ENCODE measurements around the gene PINK1. TPM values are rescaled to one million over a fixed set of nuclear protein-coding genes. Genes with fewer than 3 reads are reported as not detected.
"Not testable (repeated sequence)": the region's sequence is repeated elsewhere in the genome, so short reads cannot be mapped to it uniquely, and the experiment has no call there.

Gene PINK1
- total RNA-seq, 1 donor from 2014 or later, result 127 TPM

GRCh38 chr1:20644416-20644815, 11.2 kb downstream of the PINK1 start:
- DNase-seq (ENCODE audit: low read depth), result no peak

- DNase-seq (ENCODE audit: low read depth), result no peak
Observed at GRCh38 chr1:20645414-20645813, 12.2 kb downstream of the PINK1 start.

DNA sequence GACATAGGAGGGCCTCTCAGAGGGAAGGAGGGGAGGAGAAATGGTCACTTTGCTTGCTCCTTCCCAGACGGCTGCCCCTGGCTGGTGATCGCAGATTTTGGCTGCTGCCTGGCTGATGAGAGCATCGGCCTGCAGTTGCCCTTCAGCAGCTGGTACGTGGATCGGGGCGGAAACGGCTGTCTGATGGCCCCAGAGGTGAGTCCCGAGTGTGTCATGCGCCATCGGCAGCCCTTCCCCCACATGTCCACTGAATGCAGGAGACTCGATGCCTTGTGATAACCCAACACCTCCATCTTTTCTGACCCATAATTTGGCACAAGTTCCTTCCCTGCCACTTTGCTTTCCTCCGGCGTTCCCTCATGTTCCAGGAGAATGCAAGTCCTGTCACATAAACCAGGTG, 15.2 kb downstream of the PINK1 start:
- no peak for DNase-seq (ENCODE audit: low read depth)

- DNase-seq (ENCODE audit: low read depth), result no peak
Observed at GRCh38 chr1:20648946-20649345, 15.7 kb downstream of the PINK1 start.

- DNase-seq (ENCODE audit: low read depth), result no peak
Observed at GRCh38 chr1:20652300-20652699, 19.0 kb downstream of the PINK1 start.

GRCh38 chr1:20654104-20654690, 20.9 kb downstream of the PINK1 start:
- no peak for DNase-seq (ENCODE audit: low read depth)

DNA sequence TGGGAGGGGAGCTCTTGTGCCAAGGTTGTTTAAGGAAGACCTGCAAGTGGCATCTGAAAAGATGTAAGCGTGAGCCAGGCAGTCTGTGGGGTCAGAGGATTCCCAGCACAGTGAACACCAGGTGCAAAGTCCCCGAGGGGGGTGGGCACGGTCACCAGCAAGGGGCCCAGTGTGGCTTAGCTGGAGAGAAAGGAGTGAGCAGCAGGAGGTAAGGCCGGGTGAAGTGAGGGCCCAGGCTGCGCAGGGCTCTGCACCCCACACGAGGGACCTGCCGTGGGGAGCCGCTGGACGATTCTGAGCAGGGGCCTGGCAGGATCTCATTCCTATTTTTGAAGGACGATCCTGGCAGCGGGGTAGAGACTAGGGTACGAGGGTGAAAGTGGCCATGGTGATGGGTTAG, 23.8 kb downstream of the PINK1 start:
- no peak for DNase-seq (ENCODE audit: low read depth)

DNA sequence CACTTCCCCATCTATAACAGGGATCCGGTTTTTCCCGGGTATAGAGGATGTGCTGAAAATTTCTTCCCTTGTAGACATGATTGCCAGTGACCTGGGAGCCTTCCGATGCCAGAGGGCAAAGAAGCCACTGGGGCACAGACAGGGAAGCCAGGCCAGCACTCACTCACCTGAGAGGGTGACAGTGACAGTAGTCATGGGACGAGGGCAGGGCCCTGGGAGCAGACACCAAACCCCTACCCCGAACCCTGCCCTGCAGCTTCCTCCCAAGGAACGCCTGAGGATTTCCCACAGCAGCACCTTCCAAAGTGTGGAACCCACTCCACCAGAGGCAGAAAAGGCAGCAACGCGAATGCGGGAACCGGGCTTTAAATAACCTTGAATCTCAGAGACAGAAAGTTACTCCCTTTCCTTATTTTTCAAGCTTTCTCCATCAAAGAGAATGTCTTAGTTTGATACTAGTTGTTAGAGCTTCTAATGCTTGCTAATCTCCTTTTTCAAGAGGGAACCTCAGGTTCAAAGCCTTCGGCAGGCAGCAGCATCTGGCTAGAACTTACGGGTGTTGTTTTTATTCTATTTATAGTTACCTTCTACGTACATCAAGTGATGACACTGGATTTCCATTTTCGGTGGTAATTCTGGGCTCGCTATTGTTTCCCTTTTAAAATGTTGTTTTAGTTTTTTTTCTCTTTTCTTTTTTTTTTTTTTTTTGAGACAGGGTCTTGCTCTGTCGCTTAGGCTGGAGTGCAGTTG, 25.1 kb downstream of the PINK1 start:
- no peak for DNase-seq (ENCODE audit: low read depth)

GRCh38 chr1:20660363-20660762, 27.1 kb downstream of the PINK1 start:
- no peak for DNase-seq (ENCODE audit: low read depth)

DNA sequence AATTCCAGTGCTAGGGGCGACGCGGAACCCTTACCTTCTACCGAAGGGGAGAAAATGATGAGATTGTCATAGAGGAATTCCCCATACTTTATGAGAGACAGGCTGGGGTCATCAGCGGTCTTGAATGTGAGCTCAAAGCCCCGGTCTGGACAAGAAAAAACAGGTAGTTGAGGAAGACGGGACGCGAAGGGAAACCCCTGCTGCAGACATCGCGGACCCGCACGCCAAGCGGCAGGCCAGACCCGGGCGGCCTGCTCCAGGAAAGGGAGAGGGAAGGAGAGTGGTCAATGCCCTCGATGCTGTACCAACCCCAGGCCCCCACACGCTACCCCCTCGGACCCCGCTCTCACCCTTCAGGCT, 27.6 kb downstream of the PINK1 start:
- DNase-seq (ENCODE audit: low read depth), result no peak

- DNase-seq (ENCODE audit: low read depth), result peak; percentile 99
Observed at GRCh38 chr1:20661207-20662109, 28.2 kb downstream of the PINK1 start, which contains the start of gene DDOST. Gene DDOST (minus strand): TSS chr1:20661369. CDS start chr1:20661350, 19 bp downstream.

GRCh38 chr1:20662110-20662475, 28.8 kb downstream of the PINK1 start:
- DNase-seq (ENCODE audit: low read depth), result no peak

DNA sequence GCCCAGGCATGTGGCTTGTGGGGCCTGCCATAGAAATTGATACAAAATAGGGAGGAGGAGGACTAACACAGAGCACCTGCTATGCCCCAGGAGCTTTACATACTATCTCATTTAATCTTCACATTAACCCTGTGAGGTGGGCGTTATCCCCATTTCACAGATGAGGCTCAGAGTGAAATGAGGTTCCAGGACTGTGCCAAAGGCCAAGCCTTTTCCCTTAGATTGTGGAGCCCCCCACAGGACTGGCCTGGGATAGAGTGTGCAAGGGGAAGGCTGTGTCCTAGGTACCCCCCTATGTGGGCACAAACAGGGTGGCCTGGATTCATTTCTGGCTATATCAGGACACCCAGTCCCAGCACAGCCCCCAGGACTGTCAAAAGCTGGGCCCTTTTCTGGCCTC, 30.1 kb downstream of the PINK1 start:
- DNase-seq (ENCODE audit: low read depth), result no peak

DNA sequence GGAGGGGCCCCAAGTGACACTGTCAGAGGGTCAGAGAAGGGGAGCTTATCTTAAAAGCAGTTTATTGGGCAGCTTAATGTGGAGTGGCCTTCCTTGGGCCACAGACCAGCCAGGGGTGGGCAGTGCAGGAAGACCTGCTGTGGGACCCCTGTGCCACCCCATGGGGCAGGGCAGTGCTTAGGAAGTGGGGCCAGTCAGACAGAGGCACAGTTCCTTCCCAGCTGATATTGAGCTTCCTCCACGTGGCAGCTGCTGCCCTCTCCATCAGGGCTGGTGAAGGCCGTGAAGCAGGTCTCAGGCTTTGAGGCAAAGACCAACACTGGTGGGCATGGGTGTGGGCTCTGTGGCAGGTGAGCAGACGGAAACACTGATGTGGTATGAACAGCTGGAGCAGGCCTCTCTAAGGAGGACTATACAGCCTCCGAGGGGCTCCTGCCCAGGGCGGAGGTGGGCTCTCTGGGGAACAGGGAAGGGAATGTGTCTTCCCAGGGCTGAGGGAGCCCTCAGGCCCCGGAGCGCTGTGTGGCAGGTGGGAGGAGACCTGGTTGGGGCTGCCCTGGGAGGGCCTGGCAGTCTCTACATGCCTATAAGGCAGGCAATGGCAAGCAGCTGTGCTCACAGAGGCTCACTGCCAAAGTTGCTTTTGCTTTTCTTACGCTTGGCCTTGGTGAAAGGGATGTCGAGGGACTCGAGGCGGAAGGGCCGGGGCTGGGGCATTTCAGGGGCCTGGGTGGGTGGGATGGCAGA, 30.9 kb downstream of the PINK1 start:
- no peak for DNase-seq (ENCODE audit: low read depth)

GRCh38 chr1:20665726-20666125, 32.5 kb downstream of the PINK1 start:
- DNase-seq (ENCODE audit: low read depth), result no peak

DNA sequence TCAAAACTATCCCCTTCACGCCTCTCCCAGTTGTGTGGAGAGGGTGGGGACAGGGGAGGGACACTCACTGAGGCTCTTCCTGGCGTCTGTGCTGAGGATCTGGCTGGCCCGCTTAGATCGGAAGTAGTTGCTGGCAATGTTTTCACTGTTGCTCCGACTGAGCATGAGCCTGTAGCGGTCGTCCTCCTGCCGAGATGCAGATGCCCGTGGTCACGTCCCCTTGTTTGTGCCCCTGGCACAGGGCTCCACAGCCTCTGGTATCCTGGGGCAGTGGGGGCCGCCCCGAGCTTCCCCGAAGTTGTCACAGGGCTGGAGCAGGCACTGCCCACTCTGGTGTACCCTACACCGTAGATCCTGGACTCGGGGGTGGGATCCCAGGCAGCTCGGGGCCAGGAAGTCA, 32.9 kb downstream of the PINK1 start:
- no peak for DNase-seq (ENCODE audit: low read depth)

GRCh38 chr1:20666804-20667203, 33.5 kb downstream of the PINK1 start:
- DNase-seq (ENCODE audit: low read depth), result no peak

DNA sequence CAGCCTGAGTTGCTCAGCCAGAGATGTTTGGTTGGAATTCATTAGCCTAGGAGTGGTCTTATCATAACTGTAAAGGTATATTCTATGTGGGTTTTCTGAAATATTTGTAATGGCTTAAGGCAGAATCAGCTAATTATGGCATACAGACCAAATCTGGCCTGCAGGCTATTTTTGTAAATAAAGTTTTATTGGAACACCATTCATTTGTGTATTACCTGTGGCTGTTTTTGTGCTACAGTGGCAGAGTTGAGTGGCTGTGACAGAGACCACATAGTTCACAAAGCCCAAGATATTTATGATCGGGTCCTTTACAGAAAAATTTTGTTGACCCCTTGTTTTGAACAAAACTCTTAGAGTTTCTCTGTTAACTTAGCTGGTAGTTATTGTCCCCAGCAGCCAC, 35.3 kb downstream of the PINK1 start:
- no peak for DNase-seq (ENCODE audit: low read depth)

GRCh38 chr1:20670936-20671335, 37.7 kb downstream of the PINK1 start:
- DNase-seq (ENCODE audit: low read depth), result no peak

GRCh38 chr1:20672265-20672632, 39.0 kb downstream of the PINK1 start:
- no peak for DNase-seq (ENCODE audit: low read depth)

DNA sequence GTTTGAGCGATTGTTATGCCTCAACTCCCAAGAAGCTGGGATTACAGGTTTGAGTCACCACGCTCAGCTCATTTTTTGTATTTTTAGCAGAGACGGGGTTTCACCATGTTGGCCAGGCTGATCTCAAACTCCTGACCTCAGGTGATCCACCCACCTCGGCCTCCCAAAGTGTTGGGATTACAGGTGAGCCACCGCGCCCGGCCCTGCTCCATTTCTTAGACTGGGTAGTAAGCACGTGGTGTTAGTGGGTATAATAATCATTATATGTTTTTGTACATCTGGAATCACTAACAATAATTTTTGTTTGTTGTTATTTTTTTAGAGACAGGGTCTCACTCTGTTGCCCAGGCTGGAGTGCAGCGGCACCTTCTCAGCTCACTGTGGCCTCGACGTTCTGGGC, 40.4 kb downstream of the PINK1 start:
- DNase-seq (ENCODE audit: low read depth), result not testable (repeated sequence)

GRCh38 chr1:20678599-20678998, 45.3 kb downstream of the PINK1 start:
- no peak for DNase-seq (ENCODE audit: low read depth)

All from myocyte (in vitro differentiated cells).